K562 (cell line): ENCODE data around the gene PAX5. TPM values are rescaled to one million over a fixed set of nuclear protein-coding genes. Genes with fewer than 3 reads are reported as not detected.

Source experiments
- CHD7 ChIP-seq: fragments of 200-600 bp; sonication (generic); IDR thresholded peaks from one replicate; pipeline ENCODE4 v1.6.1; 2012; ENCODE audit warnings: mild to moderate bottlenecking, low read depth, low read length, inconsistent platforms
- FOXM1 ChIP-seq, 2 experiments: fragments of 450-650 bp in 1 of 2; sonication (generic) in 1 of 2; formaldehyde crosslinking in 1 of 2; IDR thresholded peaks; 2 replicates each; pipeline versions ENCODE4 v1.6.1 to v1.9.0; 2017 to 2022; ENCODE audit warnings: low read depth in 2 of 2, mild to moderate bottlenecking in 2 of 2, missing genetic modification reagents in 1 of 2, moderate library complexity in 1 of 2
- GTF2B ChIP-seq: IDR thresholded peaks from 2 replicates; pipeline ENCODE4 v1.6.1; 2011; ENCODE audit not compliant: insufficient read length; ENCODE audit errors: extremely low read depth
- GTF3C2 ChIP-seq: IDR thresholded peaks from 3 replicates; pipeline ENCODE4 v1.6.1; 2011; ENCODE audit warnings: borderline replicate concordance, mild to moderate bottlenecking, moderate library complexity; ENCODE audit not compliant: insufficient read length; ENCODE audit errors: extremely low read depth
- HNRNPH1 ChIP-seq: fragments of 200-400 bp; formaldehyde crosslinking; optimal IDR thresholded peaks from 2 replicates; pipeline ENCODE3; 2017; ENCODE audit warnings: low read depth, mild to moderate bottlenecking, low read length, moderate library complexity
- NBN ChIP-seq: fragments of 450-650 bp; IDR thresholded peaks from 2 replicates; pipeline ENCODE4 v1.6.1; 2016; ENCODE audit warnings: low read depth, mild to moderate bottlenecking
- NR3C1 ChIP-seq: sonication (generic); formaldehyde crosslinking; IDR thresholded peaks from 2 replicates; pipeline ENCODE4 v1.8.1; 2022; ENCODE audit warnings: missing genetic modification reagents
- ZFP1 ChIP-seq: fragments of 450-650 bp; formaldehyde crosslinking; IDR thresholded peaks from 2 replicates; pipeline ENCODE4 v1.4.0; 2020; ENCODE audit warnings: mild to moderate bottlenecking, mixed read lengths
- ZNF165 ChIP-seq: fragments of 250-450 bp; sonication (Bioruptor Pico); IDR thresholded peaks from 2 replicates; pipeline ENCODE4 v1.4.0; 2020; ENCODE audit warnings: borderline replicate concordance
- ZNF655 ChIP-seq: fragments of 250-450 bp; sonication (Bioruptor Pico); IDR thresholded peaks from 2 replicates; pipeline ENCODE4 v1.5.0; 2021
- polyA plus RNA-seq, 8 experiments: library from polyadenylated mRNA; depleted of rRNA in 4 of 8; stranded (reverse) in 5 of 8; unstranded in 3 of 8; fragments of >200 nt; fragmentation: Nextera tagmentation in 2 of 8; fragmentation: Illumina TruSeq in 1 of 8; extraction: Ambion mirVana in 2 of 8; extraction: Trizol in 1 of 8; gene quantifications; 2 replicates each; pipeline versions ENCODE4 v1.2.1 to v1.2.3, GENCODE V29; 2011 to 2014; ENCODE audit warnings: inconsistent platforms in 1 of 8, missing spikeins in 1 of 8
- total RNA-seq, 7 experiments: library from RNA; depleted of rRNA in 6 of 7; stranded (reverse); fragments of >200 nt in 6 of 7; fragmentation: Illumina TruSeq in 2 of 7; extraction: Trizol in 2 of 7; gene quantifications; 2 replicates each; pipeline versions ENCODE4 v1.2.1 to v1.2.3, GENCODE V29; 2011 to 2021; ENCODE audit warnings: low replicate concordance in 1 of 7

The PAX5 gene
- total and polyA plus RNA-seq, 9 of the 15 experiments (the other 6 are each of a cell fraction or from before 2014, with no cell fraction given) = 0.03 to 0.09 TPM; not detected in 7

GRCh38 chr9:36936498-36936831 is 97.6 kb downstream of the PAX5 start (continued):
- TF ChIP-seq CHD7 (no peak), ZFP1 (CRISPR knock-in tag) (no peak), NBN (no peak), FOXM1 (IDR thresholded peaks at IDR 0.05; ENCODE audit: low read depth) (no peak), FOXM1 (CRISPR knock-in tag; IDR thresholded peaks at IDR 0.05; ENCODE audit: low read depth) (no peak), NR3C1 (no peak), GTF2B (no peak), HNRNPH1 (no peak), GTF3C2 (no peak), ZNF165 (CRISPR knock-in tag) (no peak), ZNF655 (CRISPR knock-in tag) (no peak)
- TF ChIP-seq, all 486 proteins: peak for 0
